ENCODE measurements around the gene FGF14. TPM values are rescaled to one million over a fixed set of nuclear protein-coding genes. Genes with fewer than 3 reads are reported as not detected.

The FGF14 gene
- total and polyA plus RNA-seq, 2 of the 4 experiments (the other 2 are of a cell fraction): under 0.01 TPM; not detected in 1

DNA sequence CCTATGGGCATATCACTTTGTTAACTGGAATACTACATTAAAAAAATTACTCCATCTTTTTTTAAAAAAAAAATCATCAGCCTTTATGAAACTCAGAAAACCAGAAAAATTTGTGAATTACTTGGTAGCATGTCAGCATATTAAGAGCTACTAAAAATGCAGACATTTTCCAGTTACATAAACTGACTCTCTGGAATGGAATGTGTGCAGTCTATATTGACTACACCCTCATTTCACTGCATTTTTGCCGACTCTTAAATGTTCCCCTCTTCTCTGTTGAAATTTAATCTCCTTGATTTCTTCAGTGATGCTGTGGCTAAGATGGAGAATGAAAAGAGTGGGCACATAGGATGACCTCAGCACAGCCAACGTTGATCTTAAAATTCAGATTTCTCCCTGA, 555.6 kb downstream of the FGF14 start:
- Histone ChIP-seq H3K18ac (ENCODE audit: low read depth, low read length) (no peak overlapping the region), H4K8ac (ENCODE audit: low read depth in 2 of 2, low read length in 2 of 2) (no peak overlapping the region), H2AFZ (replicated peaks; ENCODE audit: low read length, poor library complexity) (no peak overlapping the region), H4K91ac (ENCODE audit: insufficient read depth, low read depth, low read length) (no peak overlapping the region), H3K27me3 (ENCODE audit: control insufficient read depth, insufficient read depth, low read length) (no peaks in the 10 kb centered on the region), H3K4me1 (ENCODE audit: control insufficient read depth, insufficient read depth, low read length) (no peaks in the 10 kb centered on the region), H3K36me3 (ENCODE audit: control insufficient read depth, insufficient read depth, low read length) (no peaks in the 10 kb centered on the region), H2AK5ac (ENCODE audit: low read depth, low read length) (no peak overlapping the region), H3K9ac (ENCODE audit: low read depth, low read length) (no peak overlapping the region), H3K79me1 (ENCODE audit: low read depth in 1 of 2, low read length in 2 of 2) (no peaks in the 10 kb centered on the region), H2BK120ac (ENCODE audit: low read depth, low read length) (no peak overlapping the region), H2BK5ac (ENCODE audit: low read depth, low read length, poor library complexity, severe bottlenecking) (no peak overlapping the region), H3K4me2 (ENCODE audit: low read depth, low read length) (no peak overlapping the region), H2AK9ac (replicated peaks; ENCODE audit: low read depth, low read length, poor library complexity) (no peak overlapping the region), H3K27ac (ENCODE audit: insufficient read depth, low read length) (no peak overlapping the region), H3K4ac (ENCODE audit: low read depth, low read length) (no peak overlapping the region), H4K20me1 (ENCODE audit: insufficient read depth, low read length) (no peaks in the 10 kb centered on the region), H3K23ac (ENCODE audit: low read depth, low read length) (no peak overlapping the region), H2BK20ac (ENCODE audit: low read depth, low read length) (no peak overlapping the region), H3K9me3 (ENCODE audit: control insufficient read depth, insufficient read depth, low read length) (no peaks in the 10 kb centered on the region), H3K9me1 (ENCODE audit: insufficient read depth, low read length) (no peaks in the 10 kb centered on the region), H2BK15ac (ENCODE audit: low read depth, low read length) (no peak overlapping the region), H3K56ac (ENCODE audit: extremely low read depth, insufficient read depth, low read length) (no peak overlapping the region), H3K4me3 (ENCODE audit: insufficient read depth, low read depth, low read length) (no peak overlapping the region), H3K14ac (replicated peaks; ENCODE audit: low read depth, low read length) (no peak overlapping the region), H4K5ac (ENCODE audit: low read depth, low read length) (no peak overlapping the region)
- CTCF ChIA-PET: no interaction called here
- POLR2A ChIA-PET (ENCODE audit: unreplicated experiment): interaction anchor here (0.6 to 0.7 kb wide), 2 partner anchors 38 to 1000 kb away, joined by 3 to 5 read pairs; partner anchors contain the start of gene ERCC5
- whole genome bisulfite sequencing, 2 experiments (ENCODE audit: extremely low coverage in 2 of 2, insufficient read length in 1 of 2): no CpG with 5 or more reads among the region's 2 CpGs
- BruUV-seq (replicated peaks): no TSS peak
- DNase-seq: peak; percentile 3
- intact Hi-C loops (cut with micrococcal nuclease): no loop called here
- in situ Hi-C loops (cut with MboI; ENCODE audit: low sequenced_read_pairs): no loop called here
- no peak for ATAC-seq (ENCODE audit: low read depth)
- dilution Hi-C loops (cut with HindIII; ENCODE audit: low sequenced_read_pairs, unreplicated experiment): no loop called here
- no peak for TF ChIP-seq SMC3 (IDR thresholded peaks at IDR 0.05; ENCODE audit: low read depth, low read length)
- no peak for TF ChIP-seq RFX5 (IDR thresholded peaks at IDR 0.05; ENCODE audit: low read depth, low read length)
- no peak for TF ChIP-seq MAFK (IDR thresholded peaks at IDR 0.05; ENCODE audit: low read depth, low read length)
- TF ChIP-seq RAD21 (IDR thresholded peaks at IDR 0.05; ENCODE audit: low read length): no peak
- TF ChIP-seq NFE2L2 (IDR thresholded peaks at IDR 0.05; ENCODE audit: low read depth, low read length): no peak

Measured in IMR-90 (cell line).